Adrenal gland (tissue), 12 donors: Measurements from ENCODE around the gene DFFB. TPM values are rescaled to one million over a fixed set of nuclear protein-coding genes. Genes with fewer than 3 reads are reported as not detected.

Experiments used
- DNase-seq, 7 donors: peaks; one replicate each; pipeline ENCODE4 v3.0.0-alpha.2; 2019 to 2020
- H3K27ac ChIP-seq, 5 donors: fragments of 200-600 bp; sonication (generic) in 4 of 5; 1 replicate in 3 of 5; 2 replicates in 2 of 5; pipeline versions ENCODE4 v1.5.1 to v1.8.0; 2016 to 2020; ENCODE audit warnings: mild to moderate bottlenecking in 1 of 5
- H3K27me3 ChIP-seq: fragments of 200-600 bp; 2 replicates; pipeline ENCODE4 v1.8.0; 2021
- H3K36me3 ChIP-seq, 2 donors: fragments of 200-600 bp; replicated peaks in 1 of 2; 1 replicate in 1 of 2; 2 replicates in 1 of 2; pipeline versions ENCODE4 v1.5.1 to v1.8.0; 2018 to 2022
- H3K4me1 ChIP-seq, 2 donors: fragments of 200-600 bp; replicated peaks in 1 of 2; 1 replicate in 1 of 2; 2 replicates in 1 of 2; pipeline versions ENCODE4 v1.5.1 to v1.8.0; 2018 to 2021
- H3K4me3 ChIP-seq, 4 donors: fragments of 200-600 bp; sonication (generic) in 3 of 4; one replicate each; pipeline ENCODE4 v1.5.1; 2016 to 2018
- H3K9me3 ChIP-seq, 3 donors: fragments of 200-600 bp; sonication (generic) in 1 of 3; replicated peaks in 1 of 3; 1 replicate in 2 of 3; 2 replicates in 1 of 3; pipeline versions ENCODE4 v1.5.1 to v1.8.0; 2016 to 2021
- CTCF ChIP-seq, 6 experiments: fragments of 450-650 bp in 4 of 6; fragments of 200-600 bp in 2 of 6; sonication (generic) in 1 of 6; IDR thresholded peaks; 1 replicate in 5 of 6; 2 replicates in 1 of 6; pipeline versions ENCODE4 v1.5.1 to v1.8.0; 2016 to 2021; ENCODE audit warnings: antibody characterized with exemption in 6 of 6, mild to moderate bottlenecking in 2 of 6, moderate library complexity in 1 of 6
- POLR2A ChIP-seq, 2 donors: fragments of 450-650 bp; IDR thresholded peaks; one replicate each; pipeline ENCODE4 v1.6.1; 2017; ENCODE audit warnings: antibody characterized with exemption in 2 of 2, mild to moderate bottlenecking in 2 of 2, moderate library complexity in 1 of 2
- WGBS, 4 donors: extraction: QIAGEN DNeasy Blood & Tissue Kit in 2 of 4; methylation state at CpG; one replicate each; pipeline versions ENCODE4 v1.1.5 to v1.1.7; 2013 to 2017; 5-methylcytosine and 5-hydroxymethylcytosine counted together
- intact Hi-C, 2 donors: fragments of 100-400 bp; cut with DNase I; formaldehyde crosslinking; loops; one replicate each; pipeline versions ENCODE4 v1.14.1 to v1.15.0; 2022 to 2023
- polyA plus RNA-seq, 3 donors: library from polyadenylated mRNA; stranded (reverse); fragments of 200-250 nt in 2 of 3; fragments of 350-450 nt in 1 of 3; fragmentation: Illumina TruSeq in 1 of 3; extraction: RNeasy Lipid Tissue Mini Kit (QIAGEN cat#74804) in 1 of 3; gene quantifications; one replicate each; pipeline ENCODE4 v1.2.3, GENCODE V29; 2013 to 2014
- total RNA-seq, 9 donors: library from RNA; depleted of rRNA in 4 of 9; stranded (reverse); fragments of >200 nt in 4 of 9; fragments of 120-200 nt in 1 of 9; fragmentation: NEBNext Ultra II Directional in 1 of 9; extraction: Animal tissue kit (Norgen Biotek cat#: 25700) in 1 of 9; gene quantifications; one replicate each; pipeline versions ENCODE4 v1.1.0 to v1.2.4, GENCODE V29; 2013 to 2023
- donor health status: healthy with polysubstance abuse.
- donor health status: Bipolar disorder and iron deficiency.
- donor health status: DM: yes; HTN: yes; CAD: no.
- donor health status: DM: no; HTN: no; CAD: no.
- donor health status: DM: no; HTN: no; CAD: no.
- donor health status: DM: yes; HTN: yes; CAD: no.

DFFB gene
- total and polyA plus RNA-seq, 12 donors = 1.8 to 13.4 (median 5.2) TPM

GRCh38 chr1:3890389-3891328 is 33.4 kb downstream of the DFFB start:
- no peak for DNase-seq
- H3K36me3 ChIP-seq = peaks cover 0 to 50% of the 10 kb centered on the region in 2 donors
- no peaks in the 10 kb centered on the region for H3K9me3 ChIP-seq
- TF ChIP-seq POLR2A (IDR thresholded peaks at IDR 0.05) (no peak), CTCF (IDR thresholded peaks at IDR 0.05) (peak in 1 of 6 experiments; percentile 5)
- H3K4me3 ChIP-seq = no peak overlapping the region
- intact Hi-C loops = no loop called here
- peak overlapping the region in 1 of 5 donors; percentile 8 for H3K27ac ChIP-seq
- no peaks in the 10 kb centered on the region for H3K4me1 ChIP-seq
- H3K27me3 ChIP-seq = no peaks in the 10 kb centered on the region
- 81 to 85% (median 82%) methylated on average over 26 of the region's 26 CpGs for WGBS, 4 donors

- H3K27ac ChIP-seq = peak overlapping the region in 1 of 5 donors; percentile 8
- TF ChIP-seq CTCF (IDR thresholded peaks at IDR 0.05) (no peak), POLR2A (IDR thresholded peaks at IDR 0.05) (no peak)
- H3K27me3 ChIP-seq = no peaks in the 10 kb centered on the region
- DNase-seq = no peak
- no peaks in the 10 kb centered on the region for H3K4me1 ChIP-seq
- peaks cover 0 to 42% of the 10 kb centered on the region in 2 donors for H3K36me3 ChIP-seq
- no peaks in the 10 kb centered on the region for H3K9me3 ChIP-seq
- H3K4me3 ChIP-seq = no peak overlapping the region
- WGBS, 4 donors = 87 to 91% (median 89%) methylated on average over 11 to 17 of the region's 17 CpGs
- intact Hi-C loops = no loop called here
These were observed 34.1 kb downstream of the DFFB start for GRCh38 chr1:3891329-3891865.

- H3K36me3 ChIP-seq = peaks cover 0 to 34% of the 10 kb centered on the region in 2 donors
- intact Hi-C loops = no loop called here
These were observed 35.5 kb downstream of the DFFB start for GRCh38 chr1:3892748-3893147.

More at GRCh38 chr1:3892748-3893147, 35.5 kb downstream of the DFFB start:
- DNase-seq = no peak
- TF ChIP-seq CTCF (IDR thresholded peaks at IDR 0.05) = no peak
- no peak for TF ChIP-seq POLR2A (IDR thresholded peaks at IDR 0.05)
- no peaks in the 10 kb centered on the region for H3K4me1 ChIP-seq
- 83 to 94% (median 90%) methylated on average over 6 to 14 of the region's 14 CpGs for WGBS, 4 donors
- H3K4me3 ChIP-seq = no peak overlapping the region
- peaks cover 0 to 3% (median 0%) of the 10 kb centered on the region in 3 donors for H3K9me3 ChIP-seq
- no peaks in the 10 kb centered on the region for H3K27me3 ChIP-seq
- H3K27ac ChIP-seq = no peak overlapping the region
